BLaER1 (cell line): ENCODE data around the gene RNF213.
"Not testable (repeated sequence)": the region's sequence is repeated elsewhere in the genome, so short reads cannot be mapped to it uniquely, and the experiment has no call there.

ENCODE experiments used
- H3K27ac ChIP-seq: shearing (Covaris generic); formaldehyde crosslinking; 2 replicates; pipeline ENCODE4 v1.8.1; 2022
- H3K27me3 ChIP-seq: shearing (Covaris generic); formaldehyde crosslinking; 2 replicates; pipeline ENCODE4 v1.8.1; 2022
- H3K36me3 ChIP-seq: shearing (Covaris generic); formaldehyde crosslinking; 2 replicates; pipeline ENCODE4 v1.8.1; 2022
- H3K4me1 ChIP-seq: shearing (Covaris generic); formaldehyde crosslinking; 2 replicates; pipeline ENCODE4 v1.8.1; 2022
- H3K4me2 ChIP-seq: shearing (Covaris generic); formaldehyde crosslinking; 2 replicates; pipeline ENCODE4 v1.8.1; 2022
- H3K4me3 ChIP-seq: shearing (Covaris generic); formaldehyde crosslinking; 2 replicates; pipeline ENCODE4 v1.8.1; 2022
- H3K9ac ChIP-seq: shearing (Covaris generic); formaldehyde crosslinking; 2 replicates; pipeline ENCODE4 v1.8.1; 2022
- H3K9me3 ChIP-seq: shearing (Covaris generic); formaldehyde crosslinking; 2 replicates; pipeline ENCODE4 v1.8.1; 2022
- H4K20me1 ChIP-seq: shearing (Covaris generic); formaldehyde crosslinking; 2 replicates; pipeline ENCODE4 v1.8.1; 2022
- Cebpa-rat ChIP-seq: shearing (Covaris generic); IDR thresholded peaks from 2 replicates; pipeline ENCODE4 v1.8.1; 2022

The RNF213 gene

DNA sequence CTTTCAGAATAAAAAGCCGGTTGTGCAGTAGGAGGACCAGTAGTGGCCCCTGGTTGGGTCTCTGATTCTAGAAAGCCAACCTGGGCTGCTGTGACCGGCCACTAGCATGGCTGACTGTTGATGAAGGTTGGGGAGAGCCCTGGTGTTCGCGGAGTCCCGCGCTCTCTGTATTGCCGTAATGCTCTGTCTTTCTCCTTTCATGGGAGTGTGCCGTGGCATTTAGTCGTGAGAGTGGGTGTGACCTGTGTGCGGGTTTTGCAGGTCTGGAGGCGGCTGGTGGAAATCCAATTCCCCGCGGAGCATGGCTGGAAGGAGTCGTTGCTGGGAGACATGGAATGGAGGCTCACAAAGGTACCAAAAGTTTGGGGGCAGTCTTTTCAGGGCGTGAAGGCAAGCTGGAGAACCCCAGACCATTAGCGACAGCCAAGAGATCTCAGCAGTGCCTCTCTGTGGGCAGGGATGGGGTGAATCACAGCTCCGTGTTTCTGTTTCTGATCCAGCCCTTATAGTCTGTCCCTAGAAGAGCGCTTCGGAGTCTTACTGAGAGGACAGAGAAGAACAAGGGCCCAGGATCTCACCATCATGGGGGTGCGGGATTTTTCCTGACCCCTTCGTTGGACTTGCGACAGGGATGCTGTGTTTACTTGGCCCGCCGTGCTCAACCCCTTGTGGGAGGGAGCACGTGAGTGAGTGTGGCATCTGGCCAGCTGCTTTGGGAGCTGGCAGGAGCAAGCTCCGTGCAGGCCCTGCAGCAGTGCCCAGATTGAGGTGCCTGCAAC, 56.5 kb downstream of the RNF213 start:
- Histone ChIP-seq H3K9ac (no peak overlapping the region), H3K27me3 (no peaks in the 10 kb centered on the region), H4K20me1 (peaks cover 19% of the 10 kb centered on the region), H3K4me2 (no peak overlapping the region), H3K4me3 (no peak overlapping the region), H3K36me3 (peaks cover 82% of the 10 kb centered on the region), H3K9me3 (peaks cover 12% of the 10 kb centered on the region), H3K27ac (no peak overlapping the region), H3K4me1 (no peaks in the 10 kb centered on the region)
- no peak for TF ChIP-seq Cebpa-rat

GRCh38 chr17:80317706-80317980, 57.0 kb downstream of the RNF213 start:
- no peak for TF ChIP-seq Cebpa-rat
- no peak overlapping the region for H3K4me2 ChIP-seq
- peaks cover 82% of the 10 kb centered on the region for H3K36me3 ChIP-seq
- H3K27ac ChIP-seq = no peak overlapping the region
- H3K4me3 ChIP-seq = no peak overlapping the region
- peaks cover 17% of the 10 kb centered on the region for H3K9me3 ChIP-seq
- no peaks in the 10 kb centered on the region for H3K27me3 ChIP-seq
- H4K20me1 ChIP-seq = peaks cover 19% of the 10 kb centered on the region
- H3K9ac ChIP-seq = no peak overlapping the region
- H3K4me1 ChIP-seq = no peaks in the 10 kb centered on the region

DNA sequence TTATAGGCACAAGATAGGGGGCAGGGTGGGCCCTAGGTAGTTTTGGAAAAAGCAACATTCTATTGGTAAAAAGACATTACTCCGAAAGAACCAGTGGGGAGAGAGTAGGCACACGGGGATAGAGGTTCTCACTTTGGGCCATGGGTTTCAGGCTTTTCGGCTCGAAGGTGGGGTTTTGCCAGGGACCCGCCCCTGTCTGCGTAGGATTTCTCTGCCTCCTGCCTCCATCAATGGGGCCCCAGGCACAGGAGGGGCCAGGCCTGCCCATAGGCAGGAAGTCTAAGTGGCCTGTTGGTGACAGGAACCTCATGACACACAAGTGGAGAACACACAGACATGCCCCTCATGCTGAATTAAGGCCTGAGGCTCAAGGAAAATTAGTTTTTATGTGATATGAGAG, 57.5 kb downstream of the RNF213 start:
- Histone ChIP-seq H3K4me2 (no peak overlapping the region), H4K20me1 (peaks cover 19% of the 10 kb centered on the region), H3K27me3 (no peaks in the 10 kb centered on the region), H3K27ac (no peak overlapping the region), H3K9me3 (peaks cover 20% of the 10 kb centered on the region), H3K9ac (no peak overlapping the region), H3K4me1 (no peaks in the 10 kb centered on the region), H3K36me3 (peaks cover 82% of the 10 kb centered on the region), H3K4me3 (no peak overlapping the region)
- TF ChIP-seq Cebpa-rat = no peak

GRCh38 chr17:80319262-80319998, 58.8 kb downstream of the RNF213 start:
- Histone ChIP-seq H3K4me2 (no peak overlapping the region), H3K9me3 (peaks cover 20% of the 10 kb centered on the region), H3K27me3 (no peaks in the 10 kb centered on the region), H4K20me1 (peaks cover 19% of the 10 kb centered on the region), H3K9ac (no peak overlapping the region), H3K27ac (no peak overlapping the region), H3K4me3 (no peak overlapping the region), H3K4me1 (no peaks in the 10 kb centered on the region), H3K36me3 (peaks cover 87% of the 10 kb centered on the region)
- TF ChIP-seq Cebpa-rat = no peak

- no peak overlapping the region for H3K4me3 ChIP-seq
- H3K4me1 ChIP-seq = no peaks in the 10 kb centered on the region
- peaks cover 20% of the 10 kb centered on the region for H3K9me3 ChIP-seq
- H3K4me2 ChIP-seq = no peak overlapping the region
- H3K9ac ChIP-seq = no peak overlapping the region
- peaks cover 92% of the 10 kb centered on the region for H3K36me3 ChIP-seq
- TF ChIP-seq Cebpa-rat = no peak
- peaks cover 19% of the 10 kb centered on the region for H4K20me1 ChIP-seq
- H3K27me3 ChIP-seq = no peaks in the 10 kb centered on the region
- H3K27ac ChIP-seq = no peak overlapping the region
Observed at GRCh38 chr17:80319999-80320344, 59.3 kb downstream of the RNF213 start.

GRCh38 chr17:80320496-80320895, 59.8 kb downstream of the RNF213 start:
- Histone ChIP-seq H3K36me3 (peaks cover 97% of the 10 kb centered on the region), H3K4me3 (no peak overlapping the region), H3K4me1 (no peaks in the 10 kb centered on the region), H4K20me1 (peaks cover 19% of the 10 kb centered on the region), H3K9me3 (peaks cover 20% of the 10 kb centered on the region), H3K27ac (no peak overlapping the region), H3K4me2 (no peak overlapping the region), H3K9ac (no peak overlapping the region), H3K27me3 (no peaks in the 10 kb centered on the region)
- no peak for TF ChIP-seq Cebpa-rat

GRCh38 chr17:80322864-80323263, 62.2 kb downstream of the RNF213 start:
- Histone ChIP-seq H3K36me3 (peaks cover 97% of the 10 kb centered on the region), H3K27ac (no peak overlapping the region), H3K27me3 (no peaks in the 10 kb centered on the region), H3K4me2 (no peak overlapping the region), H3K9me3 (peaks cover 20% of the 10 kb centered on the region), H3K4me3 (no peak overlapping the region), H3K9ac (no peak overlapping the region), H4K20me1 (no peaks in the 10 kb centered on the region), H3K4me1 (no peaks in the 10 kb centered on the region)
- TF ChIP-seq Cebpa-rat = no peak

DNA sequence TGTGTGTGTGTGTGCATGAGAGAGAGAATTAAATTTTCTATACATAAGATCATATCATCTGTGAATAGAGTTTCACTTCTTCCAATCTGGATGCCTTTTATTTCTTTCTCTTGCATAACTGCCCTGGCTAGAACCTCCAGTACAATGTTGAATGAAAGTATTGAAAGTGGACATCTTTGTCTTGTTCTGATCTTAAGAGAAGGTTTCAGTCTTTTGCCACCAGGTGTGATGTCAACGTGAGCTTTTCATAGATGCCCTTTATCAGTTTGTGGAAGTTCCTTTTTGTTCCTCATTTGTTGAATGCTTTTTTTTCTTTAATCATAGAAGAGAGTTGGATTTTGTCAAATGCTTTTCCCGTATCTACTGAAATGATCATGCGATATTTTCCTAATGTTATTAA, 63.3 kb downstream of the RNF213 start:
- Histone ChIP-seq H3K27me3 (no peaks in the 10 kb centered on the region), H3K36me3 (peaks cover 97% of the 10 kb centered on the region), H3K4me1 (no peaks in the 10 kb centered on the region), H3K4me2 (no peak overlapping the region), H3K27ac (no peak overlapping the region), H4K20me1 (no peaks in the 10 kb centered on the region), H3K4me3 (no peak overlapping the region), H3K9ac (no peak overlapping the region), H3K9me3 (peaks cover 20% of the 10 kb centered on the region)
- no peak for TF ChIP-seq Cebpa-rat

DNA sequence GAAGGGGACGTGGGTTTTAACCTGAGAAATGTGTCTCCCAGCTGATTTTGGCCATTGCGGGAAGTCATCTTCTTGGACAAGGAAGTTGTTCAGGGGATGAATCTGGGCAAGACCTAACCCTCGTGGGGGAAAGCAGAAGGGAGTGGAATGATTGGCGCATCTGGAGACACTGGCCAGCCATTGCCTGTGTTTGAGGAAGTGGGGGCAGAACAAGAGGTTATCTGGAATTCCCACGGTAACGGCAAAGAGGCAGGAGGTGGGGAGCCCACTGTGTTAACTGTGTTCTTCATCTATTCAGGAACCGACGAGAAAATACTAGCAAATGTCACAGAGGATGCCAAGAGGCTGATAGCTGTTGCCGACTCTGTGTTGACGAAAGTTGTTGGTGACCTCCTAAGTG, 66.9 kb downstream of the RNF213 start:
- no peak for TF ChIP-seq Cebpa-rat
- Histone ChIP-seq H3K9ac (no peak overlapping the region), H3K27ac (no peak overlapping the region), H4K20me1 (no peaks in the 10 kb centered on the region), H3K4me1 (peaks cover 7% of the 10 kb centered on the region), H3K4me3 (no peak overlapping the region), H3K4me2 (no peak overlapping the region), H3K9me3 (peaks cover 4% of the 10 kb centered on the region), H3K27me3 (no peaks in the 10 kb centered on the region), H3K36me3 (peaks cover 97% of the 10 kb centered on the region)

- H3K9ac ChIP-seq = no peak overlapping the region
- H3K4me2 ChIP-seq = no peak overlapping the region
- peaks cover 11% of the 10 kb centered on the region for H3K4me1 ChIP-seq
- no peak overlapping the region for H3K27ac ChIP-seq
- no peaks in the 10 kb centered on the region for H3K27me3 ChIP-seq
- H4K20me1 ChIP-seq = no peaks in the 10 kb centered on the region
- no peak overlapping the region for H3K4me3 ChIP-seq
- H3K36me3 ChIP-seq = peaks cover 94% of the 10 kb centered on the region
- no peaks in the 10 kb centered on the region for H3K9me3 ChIP-seq
- no peak for TF ChIP-seq Cebpa-rat
Observed at GRCh38 chr17:80328634-80329380, 68.2 kb downstream of the RNF213 start.

DNA sequence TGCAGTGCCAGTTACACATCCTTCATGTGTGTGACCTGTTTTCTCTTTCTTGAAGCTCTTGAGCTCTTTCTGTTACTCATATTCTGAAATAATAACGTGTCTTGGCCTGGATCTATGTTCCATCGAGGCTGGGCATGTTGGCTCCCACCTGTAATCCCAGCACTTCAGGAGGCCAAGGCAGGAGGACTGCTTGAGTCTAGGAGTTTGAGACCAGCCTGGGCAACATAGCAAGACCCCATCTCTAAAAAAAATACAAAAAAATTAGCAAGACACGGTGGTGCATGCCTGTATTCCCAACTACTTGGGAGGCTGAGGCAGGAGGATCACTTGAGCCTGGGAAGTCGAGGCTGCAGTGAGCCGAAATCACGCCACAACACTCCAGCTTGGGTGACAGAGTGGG, 68.8 kb downstream of the RNF213 start:
- not testable (repeated sequence) for H3K27ac ChIP-seq, H4K20me1 ChIP-seq, H3K9me3 ChIP-seq, H3K4me3 ChIP-seq, H3K4me2 ChIP-seq, H3K27me3 ChIP-seq, H3K9ac ChIP-seq
- H3K4me1 ChIP-seq = peaks cover 11% of the 10 kb centered on the region
- peaks cover 97% of the 10 kb centered on the region for H3K36me3 ChIP-seq
